Non-pigmented ciliary epithelial cell (primary cell): ENCODE measurements around the gene PTBP3.

ENCODE experiments used
- DNase-seq: peaks from one replicate; pipeline ENCODE4 v3.0.0-alpha.2; 2010; ENCODE audit warnings: low read depth

PTBP3 gene

GRCh38 chr9:112168197-112168596 lies 165.2 kb downstream of the PTBP3 start:
- DNase-seq, result no peak
